GM21717 (cell line): Measurements from ENCODE around the gene USP6NL.

Experiments
- ATAC-seq: cut with Tn5 transposase; IDR thresholded peaks from one replicate; pipeline ENCODE4 v1.9.1; 2021; ENCODE audit warnings: mild to moderate bottlenecking, moderate library complexity; ENCODE audit not compliant: unreplicated experiment

The USP6NL gene

DNA sequence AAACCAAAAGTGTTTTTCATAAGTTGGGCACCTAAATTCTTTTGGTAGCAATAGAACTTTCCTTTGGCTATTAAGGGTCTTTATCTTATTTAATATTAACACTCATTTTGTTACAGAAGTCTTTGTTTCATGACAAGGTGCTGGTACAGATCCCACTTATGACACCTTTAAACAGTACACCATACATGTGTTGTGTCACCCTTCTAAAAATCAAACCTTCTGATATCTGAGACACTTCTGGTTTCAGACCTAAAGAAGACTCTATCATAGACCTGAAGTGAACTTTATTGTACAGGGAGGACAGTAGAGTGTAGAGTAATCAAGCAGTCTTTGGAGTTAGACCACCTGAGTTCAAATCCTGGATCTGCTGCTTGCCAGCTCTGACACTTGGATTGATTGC lies 5.8 kb upstream of the USP6NL start:
- ATAC-seq = no peak

- no peak for ATAC-seq
Observed at GRCh38 chr10:11616021-11616420, 4.6 kb upstream of the USP6NL start.

DNA sequence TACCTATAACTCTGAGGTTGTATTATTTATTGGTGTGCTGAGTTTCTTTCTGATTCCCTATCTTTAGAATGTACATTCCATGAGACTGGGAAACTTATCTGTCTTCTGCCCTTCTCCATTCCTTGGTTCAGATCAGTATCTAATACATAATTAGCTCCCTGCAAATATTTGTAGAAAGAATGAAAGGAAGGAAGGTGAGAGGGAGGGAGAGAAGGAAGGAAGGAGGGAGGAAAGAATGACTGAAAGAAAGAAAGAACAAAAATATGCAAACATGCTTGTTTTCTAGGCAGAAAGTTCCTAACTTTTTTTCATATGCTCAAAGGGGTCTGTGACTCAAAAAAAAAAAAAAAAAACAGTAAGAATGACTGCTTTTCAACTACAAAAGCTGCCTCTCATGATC lies 3.9 kb upstream of the USP6NL start:
- no peak for ATAC-seq

GRCh38 chr10:11612021-11613001 lies 861 bp upstream of the USP6NL start:
- ATAC-seq = no peak

DNA sequence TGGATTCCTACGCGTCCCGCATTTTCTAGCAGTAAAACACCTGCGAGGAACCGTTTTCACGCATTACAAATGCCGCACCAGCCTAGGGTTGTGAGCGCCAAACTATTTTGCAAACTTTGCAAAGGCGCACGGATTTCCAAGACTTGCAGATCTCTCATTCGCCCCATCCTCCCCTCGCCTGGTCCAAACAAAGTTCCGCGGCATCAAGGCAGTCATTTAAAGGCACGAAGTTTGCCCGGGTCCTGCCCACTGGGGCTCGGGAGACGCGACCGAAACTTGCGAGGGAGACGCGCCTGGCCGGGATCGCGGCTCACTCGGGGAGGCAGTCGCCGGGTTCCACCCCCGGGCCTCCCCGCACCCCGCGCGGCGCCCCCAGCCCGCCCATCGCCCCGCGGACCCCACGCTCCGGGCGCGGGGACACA lies 613 bp downstream of the USP6NL start:
- ATAC-seq = no peak

DNA sequence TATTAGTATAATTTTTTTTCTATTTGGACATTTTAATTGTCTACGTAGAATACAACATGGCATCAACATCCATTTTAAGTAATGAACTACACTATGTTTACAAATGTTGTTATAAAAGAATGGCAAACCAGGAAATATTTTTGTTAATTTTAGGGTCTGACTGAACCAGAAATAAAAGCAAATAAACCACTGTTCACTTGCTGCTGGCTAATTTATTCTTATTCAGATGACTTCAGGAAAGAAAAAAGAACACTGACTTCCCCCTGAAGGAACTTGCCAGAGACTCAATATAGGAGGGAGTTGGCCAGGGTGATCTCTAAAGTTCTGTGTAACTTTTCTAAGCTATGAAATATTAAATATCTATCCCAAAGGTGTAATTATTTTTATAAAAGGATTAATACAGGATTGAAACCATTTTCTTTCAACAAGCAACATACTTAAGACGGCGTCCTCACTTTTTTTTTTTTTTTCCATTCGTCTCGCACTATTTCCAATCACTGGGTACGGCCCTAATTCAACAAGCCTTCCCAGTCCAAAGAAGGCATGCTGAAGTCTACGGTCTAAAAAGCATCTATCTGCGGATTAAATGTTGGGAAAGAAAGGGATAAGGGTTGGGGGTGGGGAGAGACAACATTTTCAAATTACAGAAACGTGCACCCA lies 1.2 kb downstream of the USP6NL start:
- no peak for ATAC-seq

DNA sequence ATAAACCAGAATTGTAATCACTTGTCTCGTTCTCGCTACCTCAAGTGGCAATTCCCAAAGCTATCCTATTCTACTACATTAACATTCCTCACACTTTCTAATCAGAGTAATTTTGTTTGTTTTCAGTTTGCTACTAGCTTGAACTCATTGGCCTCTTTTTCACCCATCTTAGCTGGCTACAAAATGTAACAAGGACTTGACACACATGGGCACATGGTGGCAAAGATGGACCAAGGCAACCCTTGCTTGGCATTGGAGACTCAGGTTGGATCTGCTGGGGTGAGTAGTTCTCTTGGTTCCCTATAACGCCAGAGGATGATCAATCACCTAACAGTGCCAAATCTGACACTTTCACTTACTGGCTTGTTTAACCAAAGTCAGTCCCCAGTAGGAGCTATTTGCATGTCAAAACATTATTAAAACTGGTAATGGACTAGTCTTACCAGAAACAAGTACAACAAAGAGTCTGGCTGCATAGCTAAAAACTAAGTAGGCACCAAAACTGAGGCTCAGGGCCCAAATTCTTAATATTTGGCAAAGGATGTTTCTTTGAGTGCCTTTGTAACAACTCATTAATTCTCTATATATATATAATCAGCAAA lies 1.9 kb downstream of the USP6NL start:
- no peak for ATAC-seq

DNA sequence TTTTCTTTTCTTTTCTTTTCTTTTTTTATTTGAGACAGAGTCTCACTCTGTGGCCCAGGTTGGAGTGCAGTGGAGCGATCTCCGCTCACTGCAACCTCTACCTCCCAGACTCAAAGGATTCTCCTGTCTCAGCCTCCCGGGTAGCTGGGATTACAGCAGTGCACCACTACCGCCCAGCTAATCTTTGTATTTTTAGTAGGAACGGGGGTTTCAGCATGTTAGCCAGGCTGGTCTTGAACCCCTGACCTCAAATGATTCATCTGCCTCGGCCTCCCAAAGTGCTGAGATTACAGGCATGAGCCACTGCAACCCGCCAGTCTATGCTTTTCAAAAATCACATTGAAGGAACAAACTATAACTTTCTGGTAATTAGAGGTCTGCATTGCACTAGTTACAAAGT lies 2.4 kb downstream of the USP6NL start:
- no peak for ATAC-seq

DNA sequence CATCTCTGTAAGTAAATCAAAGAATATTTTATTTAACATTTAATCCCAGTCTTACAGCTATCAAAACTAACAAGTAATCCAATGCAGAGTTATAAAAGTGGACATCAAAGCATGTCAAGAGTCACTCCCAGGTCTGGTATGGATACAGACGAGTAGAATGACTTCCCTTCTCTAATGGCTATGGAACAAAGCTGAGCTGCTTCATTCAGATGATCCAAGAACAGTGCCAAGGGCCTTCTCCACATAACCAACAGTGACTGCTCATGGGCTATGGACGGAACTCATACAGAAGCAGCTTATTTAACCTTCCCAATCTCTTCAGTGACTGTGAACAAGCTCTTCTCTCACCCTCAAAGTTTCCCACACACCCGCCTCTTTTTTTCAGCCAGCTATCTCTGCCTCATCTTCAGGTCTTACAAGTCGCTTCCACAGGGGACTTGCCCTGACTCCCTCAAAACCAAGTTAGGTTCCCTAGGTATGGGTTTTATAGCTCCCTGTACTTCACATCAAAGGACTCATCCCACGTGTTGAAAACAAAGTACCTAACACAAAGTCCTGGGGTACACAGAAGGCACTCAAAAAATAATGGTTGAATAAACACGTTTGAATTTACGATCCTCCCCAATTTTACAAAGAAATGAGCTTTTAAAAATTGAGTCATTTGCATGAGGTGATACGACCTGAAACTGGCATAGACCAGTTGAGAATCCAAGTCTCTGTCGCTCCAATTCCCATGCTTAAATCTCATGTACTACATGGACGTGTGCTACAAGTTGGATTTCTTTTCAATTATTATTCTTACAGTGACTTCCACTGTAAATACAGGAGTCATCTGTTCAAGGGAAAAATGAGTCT lies 3.1 kb downstream of the USP6NL start:
- ATAC-seq = no peak

DNA sequence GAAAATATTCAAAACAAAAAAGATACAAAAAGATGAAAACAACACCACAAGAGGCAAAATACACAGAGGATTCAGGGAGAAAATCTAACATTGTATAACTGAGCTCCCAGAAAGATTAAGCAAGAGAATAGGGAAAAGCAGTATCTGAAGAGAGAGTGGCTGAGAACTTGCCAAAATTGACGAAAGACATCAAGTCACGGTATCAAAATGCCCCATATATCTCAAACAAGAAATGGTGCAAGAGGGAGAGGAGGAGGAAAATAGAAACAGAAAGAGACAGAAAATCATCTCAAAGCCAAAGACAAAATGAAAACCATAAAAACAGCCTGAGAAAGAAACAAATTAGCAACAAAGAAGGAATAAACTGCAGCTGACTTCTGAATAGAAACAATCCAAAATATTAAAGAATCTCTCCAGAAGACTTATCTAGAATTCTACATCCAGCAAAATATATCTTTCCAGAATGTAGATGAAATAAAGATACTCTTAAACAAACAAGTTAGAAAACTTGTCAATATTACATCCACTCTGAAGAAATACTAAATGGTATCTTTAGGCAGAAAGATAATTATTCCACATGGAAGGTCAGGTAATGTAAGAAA lies 5.5 kb downstream of the USP6NL start:
- ATAC-seq = no peak

GRCh38 chr10:11604865-11605650 lies 6.4 kb downstream of the USP6NL start:
- ATAC-seq = no peak

GRCh38 chr10:11603741-11604140 lies 7.7 kb downstream of the USP6NL start:
- no peak for ATAC-seq

DNA sequence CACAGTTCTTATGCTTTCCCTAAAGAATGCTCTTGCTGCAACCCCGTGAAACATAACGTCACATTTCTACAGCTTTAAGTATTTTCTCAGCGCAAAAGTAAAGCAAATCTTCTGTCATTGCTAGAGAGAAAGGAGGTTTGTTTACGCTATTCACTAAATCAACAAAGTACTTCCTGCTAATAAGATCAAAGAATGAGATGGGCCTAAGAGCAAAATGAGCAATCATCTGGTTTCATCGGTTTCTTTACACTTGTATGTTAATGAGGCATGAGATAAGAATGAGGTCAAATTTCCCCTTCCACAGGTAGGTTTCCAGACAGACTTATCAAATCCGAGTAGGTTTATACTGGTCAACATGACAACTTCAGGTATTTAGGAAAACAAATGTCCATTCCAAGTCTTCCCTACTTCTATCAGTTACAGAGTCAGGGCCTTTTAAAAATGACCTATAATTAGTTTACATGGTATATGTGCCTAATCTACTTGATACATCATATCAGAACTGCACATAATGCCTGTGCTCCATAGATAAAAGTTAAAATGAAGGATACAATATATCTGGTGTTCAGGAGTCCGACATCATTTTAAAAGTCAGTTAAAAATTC lies 8.4 kb downstream of the USP6NL start:
- no peak for ATAC-seq

DNA sequence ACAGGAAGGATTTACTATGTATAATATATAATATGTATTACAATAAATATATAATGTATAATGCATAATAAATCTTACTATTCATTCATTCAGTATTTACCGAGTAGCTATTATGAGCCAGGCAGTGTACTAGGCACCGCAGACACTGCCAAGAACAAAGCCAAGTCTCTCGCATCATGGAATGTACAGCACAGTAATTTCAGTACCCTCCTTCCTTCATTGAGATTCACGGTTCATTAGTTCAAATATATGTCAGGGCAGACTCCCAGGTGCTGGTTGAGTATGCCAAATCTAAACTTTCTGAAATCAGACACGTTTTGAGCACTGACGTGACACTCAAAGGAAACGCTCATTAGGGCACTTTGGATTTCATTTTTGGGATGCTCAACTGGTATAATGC lies 9.1 kb downstream of the USP6NL start:
- peak; percentile 37 for ATAC-seq

GRCh38 chr10:11601670-11602069 lies 9.8 kb downstream of the USP6NL start:
- no peak for ATAC-seq

- ATAC-seq = no peak
Observed at GRCh38 chr10:11600280-11600679, 11.2 kb downstream of the USP6NL start.

- ATAC-seq = no peak
Observed at GRCh38 chr10:11598712-11599397, 12.6 kb downstream of the USP6NL start.

DNA sequence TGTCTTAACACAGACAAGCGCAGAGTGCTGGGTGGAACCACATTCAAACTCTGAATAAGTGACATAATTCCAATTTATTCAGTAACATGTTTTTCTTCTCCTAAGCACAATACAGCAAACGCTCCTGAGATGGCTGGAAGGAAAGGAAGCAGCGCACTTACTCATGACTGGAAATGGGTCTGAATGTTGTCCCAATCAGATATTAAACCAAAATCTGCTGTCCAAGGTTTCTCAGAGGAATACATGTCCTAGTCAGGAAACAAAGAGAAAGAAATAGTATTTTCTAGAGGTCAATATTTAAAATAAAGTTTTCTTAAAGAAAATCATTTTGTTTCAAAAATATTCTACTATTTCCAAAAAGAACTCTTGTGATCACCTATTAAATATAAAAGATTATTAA lies 14.0 kb downstream of the USP6NL start:
- no peak for ATAC-seq

DNA sequence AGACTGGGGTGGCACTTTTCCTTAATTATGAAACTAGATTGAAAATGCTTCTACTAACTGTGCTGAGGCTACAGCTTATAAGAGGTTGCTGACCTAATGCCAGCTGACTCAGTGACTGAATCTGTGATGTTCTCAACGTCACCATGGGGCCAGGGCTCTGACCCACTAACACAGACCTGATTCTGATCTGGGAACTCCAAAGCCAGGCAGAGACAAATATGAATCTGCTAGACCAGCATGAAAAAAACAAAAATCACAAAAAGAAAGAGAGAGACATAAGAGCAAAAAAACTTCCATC lies 16.1 kb downstream of the USP6NL start:
- ATAC-seq = no peak
